Left cardiac atrium (tissue), 4 donors: Measurements from ENCODE around the gene MYBPH. TPM values are rescaled to one million over a fixed set of nuclear protein-coding genes. Genes with fewer than 3 reads are reported as not detected.

Source experiments
- ATAC-seq, 2 donors: fragments of 200-7000 bp; cut with Tn5 transposase; one replicate each; pipeline ENCODE4 v1.9.1; 2020; ENCODE audit warnings: mild to moderate bottlenecking in 2 of 2, moderate library complexity in 2 of 2
- DNase-seq: peaks from one replicate; pipeline ENCODE4 v3.0.0-alpha.2; 2020
- intact Hi-C, 2 donors: fragments of 100-400 bp; cut with DNase I; formaldehyde crosslinking; loops; one replicate each; pipeline versions ENCODE4 v1.14.1 to v1.15.1; 2022 to 2023
- total RNA-seq, 2 donors: library from RNA; stranded (reverse); fragmentation: NEBNext Ultra II Directional; extraction: Animal tissue kit (Norgen Biotek cat#: 25700); gene quantifications; one replicate each; pipeline ENCODE4 v1.2.1, GENCODE V29; 2021
- donor health status: DM: no; HTN: yes; CAD: no.
- donor health status: DM: no; HTN: yes; CAD: no; lungs with severe emphysema.
- donor health status: DM: yes; HTN: yes; CAD: no.
- donor health status: Dilated cardiomyopathy.

MYBPH gene
- total RNA-seq, 2 donors from 2014 or later, result not detected

GRCh38 chr1:203126866-203127665 is 48.6 kb downstream of the MYBPH start:
- ATAC-seq (peak in 1 of 2 donors; percentile 8), DNase-seq (no peak)
- intact Hi-C loops, result loop anchor here in 1 of 2 donors (5.0 kb wide), 1 partner anchor 90 kb away; no protein-coding TSS in a partner anchor

- intact Hi-C loops, result loop anchor here in 1 of 2 donors (5.0 kb wide), 1 partner anchor 89 kb away; no protein-coding TSS in a partner anchor
- ATAC-seq, result no peak
- DNase-seq, result no peak
Measured at GRCh38 chr1:203126151-203126865, 49.3 kb downstream of the MYBPH start.

GRCh38 chr1:203124546-203125317 is 50.9 kb downstream of the MYBPH start:
- intact Hi-C loops, result loop anchor here in 1 of 2 donors (5.0 kb wide), 1 partner anchor 87 kb away; no protein-coding TSS in a partner anchor

GRCh38 chr1:203124011-203124410 is 51.6 kb downstream of the MYBPH start:
- ATAC-seq, result no peak
- intact Hi-C loops, result no loop called here
- DNase-seq, result no peak

More at GRCh38 chr1:203124546-203125317, 50.9 kb downstream of the MYBPH start:
- ATAC-seq (no peak), DNase-seq (no peak)

GRCh38 chr1:203122159-203122558 is 53.5 kb downstream of the MYBPH start:
- ATAC-seq, result no peak
- no peak for DNase-seq

GRCh38 chr1:203121186-203122015 is 54.2 kb downstream of the MYBPH start:
- DNase-seq (no peak), ATAC-seq (no peak)
- intact Hi-C loops, result no loop called here

More at GRCh38 chr1:203122159-203122558, 53.5 kb downstream of the MYBPH start:
- intact Hi-C loops, result no loop called here

GRCh38 chr1:203120325-203121153 is 55.1 kb downstream of the MYBPH start:
- intact Hi-C loops, result no loop called here
- DNase-seq, result no peak
- no peak for ATAC-seq

Other genes with a start within 250 kb of the MYBPH start
- 10 to 100 TPM; 18.0 to 20.1 TPM for gene KLHL12, start 248.6 kb downstream of the MYBPH start, total RNA-seq
- gene ADIPOR1, start 217.5 kb downstream of the MYBPH start, total RNA-seq, result 10 to 100 TPM; 82.3 to 98.4 TPM
- 100 to 1,000 TPM in 1 of 2 donors, 10 to 100 TPM in 1; 69.9 to 100 TPM for gene CYB5R1, start 208.6 kb downstream of the MYBPH start, total RNA-seq
- 10 to 100 TPM; 25.1 to 31.8 TPM for gene TMEM183A, start 168.5 kb downstream of the MYBPH start, total RNA-seq
- gene PPFIA4, start 149.3 kb downstream of the MYBPH start, total RNA-seq, result 10 to 100 TPM; 16.0 to 16.3 TPM
- gene MYOG, start 89.8 kb downstream of the MYBPH start, total RNA-seq, result not detected
- 10 to 100 TPM; 19.9 to 27.9 TPM for gene ADORA1, start 48.1 kb downstream of the MYBPH start, total RNA-seq
- gene CHI3L1, start 10.9 kb upstream of the MYBPH start, total RNA-seq, result 10 to 100 TPM in 1 of 2 donors, 1 to 10 TPM in 1; 6.1 to 20.4 TPM
- 1 to 10 TPM in 1 of 2 donors, under 1 TPM in 1; 0.63 to 1.3 TPM for gene CHIT1, start 53.8 kb upstream of the MYBPH start, total RNA-seq
- gene BTG2, start 129.7 kb upstream of the MYBPH start, total RNA-seq, result 100 to 1,000 TPM; 187 to 259 TPM
- gene FMOD, start 175.3 kb upstream of the MYBPH start, total RNA-seq, result 10 to 100 TPM; 33.3 to 51.6 TPM